C4-2B (cell line): ENCODE results near the gene PTK7.

Experiments used
- ZFX ChIP-seq: fragments of 450-650 bp; IDR thresholded peaks from 2 replicates; pipeline ENCODE4 v1.6.1; 2017
- TF ChIP-seq, protein P1 (sequence below): fragments of 450-650 bp; conservative IDR thresholded peaks from 2 replicates; pipeline ENCODE4 v1.5.1; 2017; ENCODE audit warnings: mild to moderate bottlenecking

GRCh38 chr6:43045371-43045930 lies 30.7 kb upstream of the PTK7 start:
- no peak for TF ChIP-seq ZFX
- TF ChIP-seq, protein P1, sequence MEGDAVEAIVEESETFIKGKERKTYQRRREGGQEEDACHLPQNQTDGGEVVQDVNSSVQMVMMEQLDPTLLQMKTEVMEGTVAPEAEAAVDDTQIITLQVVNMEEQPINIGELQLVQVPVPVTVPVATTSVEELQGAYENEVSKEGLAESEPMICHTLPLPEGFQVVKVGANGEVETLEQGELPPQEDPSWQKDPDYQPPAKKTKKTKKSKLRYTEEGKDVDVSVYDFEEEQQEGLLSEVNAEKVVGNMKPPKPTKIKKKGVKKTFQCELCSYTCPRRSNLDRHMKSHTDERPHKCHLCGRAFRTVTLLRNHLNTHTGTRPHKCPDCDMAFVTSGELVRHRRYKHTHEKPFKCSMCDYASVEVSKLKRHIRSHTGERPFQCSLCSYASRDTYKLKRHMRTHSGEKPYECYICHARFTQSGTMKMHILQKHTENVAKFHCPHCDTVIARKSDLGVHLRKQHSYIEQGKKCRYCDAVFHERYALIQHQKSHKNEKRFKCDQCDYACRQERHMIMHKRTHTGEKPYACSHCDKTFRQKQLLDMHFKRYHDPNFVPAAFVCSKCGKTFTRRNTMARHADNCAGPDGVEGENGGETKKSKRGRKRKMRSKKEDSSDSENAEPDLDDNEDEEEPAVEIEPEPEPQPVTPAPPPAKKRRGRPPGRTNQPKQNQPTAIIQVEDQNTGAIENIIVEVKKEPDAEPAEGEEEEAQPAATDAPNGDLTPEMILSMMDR: no peak
